ENCODE measurements around the gene NAPEPLD.
"Not testable (repeated sequence)": the region's sequence is repeated elsewhere in the genome, so short reads cannot be mapped to it uniquely, and the experiment has no call there.

DNA sequence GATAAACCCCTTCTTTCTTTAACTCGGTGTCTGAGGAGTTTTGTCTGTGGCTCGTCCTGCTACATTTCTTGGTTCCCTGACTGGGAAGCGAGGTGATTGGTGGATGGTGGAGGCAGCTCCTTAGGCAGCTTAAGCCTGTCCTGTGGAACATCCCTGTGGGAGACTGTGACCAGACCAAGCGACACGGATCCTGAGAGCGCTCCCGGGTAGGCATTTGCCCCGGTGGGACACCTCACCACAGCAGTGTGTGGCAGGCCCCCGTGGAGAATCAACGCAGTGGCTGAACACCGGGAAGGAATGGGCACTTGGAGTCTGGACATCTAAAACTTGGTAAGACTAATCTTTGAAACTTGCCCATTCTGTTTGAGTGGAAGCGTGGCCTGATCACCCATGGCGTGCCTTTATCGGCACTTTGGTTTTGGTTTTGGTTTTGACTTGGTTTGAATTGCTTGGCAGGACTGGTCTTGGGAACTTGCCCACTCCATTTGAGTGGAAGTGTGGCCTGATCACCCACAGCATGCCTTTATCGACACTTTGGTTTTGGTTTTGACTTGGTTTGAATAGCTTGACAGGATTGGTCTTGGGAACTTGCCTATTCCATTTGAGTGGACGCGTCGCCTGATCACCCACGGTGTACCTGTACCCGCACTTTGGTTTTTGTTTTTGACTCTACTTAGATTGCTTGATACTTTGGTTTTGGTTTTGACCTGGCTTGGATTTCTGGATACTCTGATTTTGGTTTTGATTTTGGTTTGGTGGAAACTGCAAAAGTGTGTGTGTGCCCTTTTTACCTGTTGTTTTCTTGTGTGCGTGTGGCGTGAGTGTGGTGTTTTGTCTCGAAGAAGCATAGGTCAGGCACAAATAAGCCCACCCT, 4.1 kb upstream of the NAPEPLD start:
- TF ChIP-seq, protein P1, sequence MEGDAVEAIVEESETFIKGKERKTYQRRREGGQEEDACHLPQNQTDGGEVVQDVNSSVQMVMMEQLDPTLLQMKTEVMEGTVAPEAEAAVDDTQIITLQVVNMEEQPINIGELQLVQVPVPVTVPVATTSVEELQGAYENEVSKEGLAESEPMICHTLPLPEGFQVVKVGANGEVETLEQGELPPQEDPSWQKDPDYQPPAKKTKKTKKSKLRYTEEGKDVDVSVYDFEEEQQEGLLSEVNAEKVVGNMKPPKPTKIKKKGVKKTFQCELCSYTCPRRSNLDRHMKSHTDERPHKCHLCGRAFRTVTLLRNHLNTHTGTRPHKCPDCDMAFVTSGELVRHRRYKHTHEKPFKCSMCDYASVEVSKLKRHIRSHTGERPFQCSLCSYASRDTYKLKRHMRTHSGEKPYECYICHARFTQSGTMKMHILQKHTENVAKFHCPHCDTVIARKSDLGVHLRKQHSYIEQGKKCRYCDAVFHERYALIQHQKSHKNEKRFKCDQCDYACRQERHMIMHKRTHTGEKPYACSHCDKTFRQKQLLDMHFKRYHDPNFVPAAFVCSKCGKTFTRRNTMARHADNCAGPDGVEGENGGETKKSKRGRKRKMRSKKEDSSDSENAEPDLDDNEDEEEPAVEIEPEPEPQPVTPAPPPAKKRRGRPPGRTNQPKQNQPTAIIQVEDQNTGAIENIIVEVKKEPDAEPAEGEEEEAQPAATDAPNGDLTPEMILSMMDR (IDR thresholded peaks at IDR 0.05), result not testable (repeated sequence)
- TF ChIP-seq POLR2A (IDR thresholded peaks at IDR 0.05), result not testable (repeated sequence)
